HepG2 (cell line): ENCODE results near the gene PAPSS1.

Experiments
- ARNTL ChIP-seq: sonication (generic); formaldehyde crosslinking; IDR thresholded peaks from 2 replicates; pipeline ENCODE4 v1.4.0; 2020; ENCODE audit warnings: mild to moderate bottlenecking, missing genetic modification reagents
- ATF6 ChIP-seq: sonication (generic); formaldehyde crosslinking; conservative IDR thresholded peaks from 2 replicates; pipeline ENCODE4 v1.4.0; 2020; ENCODE audit warnings: missing genetic modification reagents
- CBX5 ChIP-seq: sonication (generic); formaldehyde crosslinking; IDR thresholded peaks from 2 replicates; pipeline ENCODE4 v1.4.0; 2020; ENCODE audit warnings: missing genetic modification reagents, borderline replicate concordance
- MAFG ChIP-seq: sonication (generic); formaldehyde crosslinking; IDR thresholded peaks from 2 replicates; pipeline ENCODE4 v1.5.1; 2020; ENCODE audit warnings: mild to moderate bottlenecking, missing genetic modification reagents
- MEIS2 ChIP-seq: sonication (generic); formaldehyde crosslinking; IDR thresholded peaks from 2 replicates; pipeline ENCODE4 v1.9.0; 2021; ENCODE audit warnings: mild to moderate bottlenecking, missing genetic modification reagents
- POLR2AphosphoS5 ChIP-seq: IDR thresholded peaks from 2 replicates; pipeline ENCODE4 v1.6.1; 2012; ENCODE audit warnings: low read depth, low read length
- ZNF883 ChIP-seq: sonication (generic); formaldehyde crosslinking; IDR thresholded peaks from 2 replicates; pipeline ENCODE4 v1.5.1; 2020; ENCODE audit warnings: mild to moderate bottlenecking, missing genetic modification reagents; ENCODE audit errors: not compliant biosample characterization

- TF ChIP-seq POLR2AphosphoS5 (no peak), CBX5 (CRISPR knock-in tag) (no peak), MEIS2 (CRISPR knock-in tag) (no peak), MAFG (CRISPR knock-in tag) (no peak), ARNTL (no peak), ATF6 (CRISPR knock-in tag) (no peak), ZNF883 (CRISPR knock-in tag) (no peak)
Observed at GRCh38 chr4:107757864-107758476, 37.9 kb upstream of the PAPSS1 start.
